HG03280 (cell line): ENCODE data around the gene ZFAND3.

Experiments
- ATAC-seq: cut with Tn5 transposase; IDR thresholded peaks from one replicate; pipeline ENCODE4 v1.9.1; 2021; ENCODE audit warnings: mild to moderate bottlenecking, moderate library complexity; ENCODE audit not compliant: unreplicated experiment

Gene ZFAND3, protein sequence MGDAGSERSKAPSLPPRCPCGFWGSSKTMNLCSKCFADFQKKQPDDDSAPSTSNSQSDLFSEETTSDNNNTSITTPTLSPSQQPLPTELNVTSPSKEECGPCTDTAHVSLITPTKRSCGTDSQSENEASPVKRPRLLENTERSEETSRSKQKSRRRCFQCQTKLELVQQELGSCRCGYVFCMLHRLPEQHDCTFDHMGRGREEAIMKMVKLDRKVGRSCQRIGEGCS

DNA sequence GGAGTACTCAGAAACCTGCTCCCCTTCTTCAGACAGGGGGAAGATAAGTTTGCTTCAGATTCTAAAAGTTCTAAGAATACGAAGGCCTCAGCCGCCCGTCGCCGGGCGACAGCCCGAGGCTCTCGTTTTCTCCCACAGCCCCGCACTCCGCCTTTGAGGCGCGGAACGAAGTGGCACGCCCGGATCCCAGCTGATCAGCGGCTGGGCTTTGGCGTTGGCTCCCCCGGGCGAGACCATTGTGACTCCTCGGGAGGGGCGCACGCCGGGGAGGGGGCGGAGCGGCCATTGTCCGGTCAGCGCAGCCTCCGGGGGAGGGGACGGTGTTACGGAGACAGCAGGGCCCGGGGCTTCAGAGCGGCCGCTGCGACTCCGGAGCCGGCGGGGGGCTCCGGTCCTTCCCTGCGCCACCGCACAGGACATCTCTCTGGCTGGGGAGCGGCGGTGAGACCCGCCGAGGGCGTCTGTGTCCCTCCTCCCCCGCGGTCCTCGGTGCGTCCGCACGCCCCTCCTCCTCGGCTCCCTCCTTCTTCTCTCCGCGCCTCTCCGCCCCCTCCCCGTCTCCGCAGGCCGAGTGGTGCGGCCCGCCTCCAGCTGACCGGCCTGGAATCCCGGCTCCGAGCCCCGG is at the start of gene ZFAND3:
Gene ZFAND3, plus strand, starts transcription at position 551 of the 625 bp plus-strand sequence. CDS start 219 bp downstream, outside the sequence.
- ATAC-seq, result peak; percentile 87

DNA sequence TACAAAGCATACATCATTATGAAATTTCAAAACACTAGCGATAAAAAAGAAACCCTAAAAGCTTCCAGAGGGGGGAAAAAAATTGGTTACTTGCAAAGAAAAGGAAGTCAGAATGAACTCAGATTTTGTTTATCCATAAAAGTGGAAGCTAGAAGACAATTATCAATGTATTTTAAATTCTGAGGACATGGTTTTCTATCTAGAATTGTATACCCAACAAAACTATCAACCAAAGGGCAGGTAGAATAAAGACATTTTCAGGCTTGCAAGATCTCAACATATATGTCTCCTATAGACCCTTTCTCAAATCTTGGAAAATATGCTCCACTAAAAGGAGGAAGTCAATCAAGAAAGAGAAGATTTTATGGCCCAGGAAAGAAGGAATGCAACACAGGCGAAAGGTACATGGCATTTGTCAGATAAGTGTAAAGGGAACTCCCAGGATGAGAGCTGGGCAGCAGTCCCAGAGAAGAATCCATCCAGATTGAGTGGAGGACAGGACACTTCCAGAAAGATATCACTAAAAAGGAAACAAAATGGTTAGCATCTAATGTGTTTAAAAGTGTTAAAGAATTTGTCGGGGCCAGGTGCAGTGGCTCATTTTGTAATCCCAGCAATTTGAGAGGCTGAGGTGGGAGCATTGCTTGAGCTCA is 45.4 kb upstream of the ZFAND3 start:
- no peak for ATAC-seq

DNA sequence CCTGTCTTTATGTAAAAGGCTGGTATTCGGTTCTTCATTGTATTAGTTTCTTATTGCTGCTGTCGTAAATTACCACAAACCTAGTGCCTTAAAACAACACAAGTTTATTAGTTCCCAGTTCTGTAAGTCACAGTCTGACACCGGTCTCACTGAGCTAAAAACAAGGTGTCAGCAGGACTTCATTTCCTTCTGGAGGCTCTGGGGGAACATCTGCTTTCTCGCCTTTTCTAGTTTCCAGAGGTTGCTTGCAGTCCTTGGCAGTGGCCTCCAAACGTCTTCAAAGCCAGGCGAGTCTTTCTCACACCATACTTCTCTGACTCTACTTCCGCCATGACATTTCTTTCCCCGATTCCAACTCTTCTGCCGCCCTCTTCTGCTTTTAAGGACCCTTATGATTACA is 43.0 kb upstream of the ZFAND3 start:
- ATAC-seq, result no peak

DNA sequence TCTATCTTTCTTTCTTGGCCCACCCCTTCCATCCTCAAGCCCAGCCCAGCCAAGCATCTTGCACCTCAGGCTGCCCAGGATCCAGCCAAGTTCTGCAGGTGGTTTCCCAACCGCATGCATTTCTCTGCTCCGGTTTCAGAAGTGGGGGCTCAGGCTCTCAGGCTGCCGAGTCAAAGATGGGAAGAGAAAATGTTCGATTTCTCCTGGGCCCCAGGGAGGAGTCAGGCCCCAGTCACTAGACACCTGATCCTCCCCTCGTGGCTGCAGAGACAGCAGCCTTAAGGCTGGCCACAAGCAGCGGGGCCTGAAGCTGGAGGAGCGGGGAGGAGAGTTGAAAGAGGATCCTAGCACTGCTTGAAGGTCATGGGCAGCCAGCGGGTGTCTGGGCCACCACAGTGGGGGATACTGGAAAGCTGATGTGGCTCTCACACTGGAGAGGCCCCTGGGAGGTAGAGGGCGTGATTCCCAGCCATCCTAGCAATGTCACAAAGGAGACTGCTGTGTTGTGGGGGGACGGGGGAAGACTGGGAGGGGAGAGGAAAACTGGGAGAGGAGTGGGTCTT is 42.2 kb upstream of the ZFAND3 start:
- ATAC-seq, result no peak

DNA sequence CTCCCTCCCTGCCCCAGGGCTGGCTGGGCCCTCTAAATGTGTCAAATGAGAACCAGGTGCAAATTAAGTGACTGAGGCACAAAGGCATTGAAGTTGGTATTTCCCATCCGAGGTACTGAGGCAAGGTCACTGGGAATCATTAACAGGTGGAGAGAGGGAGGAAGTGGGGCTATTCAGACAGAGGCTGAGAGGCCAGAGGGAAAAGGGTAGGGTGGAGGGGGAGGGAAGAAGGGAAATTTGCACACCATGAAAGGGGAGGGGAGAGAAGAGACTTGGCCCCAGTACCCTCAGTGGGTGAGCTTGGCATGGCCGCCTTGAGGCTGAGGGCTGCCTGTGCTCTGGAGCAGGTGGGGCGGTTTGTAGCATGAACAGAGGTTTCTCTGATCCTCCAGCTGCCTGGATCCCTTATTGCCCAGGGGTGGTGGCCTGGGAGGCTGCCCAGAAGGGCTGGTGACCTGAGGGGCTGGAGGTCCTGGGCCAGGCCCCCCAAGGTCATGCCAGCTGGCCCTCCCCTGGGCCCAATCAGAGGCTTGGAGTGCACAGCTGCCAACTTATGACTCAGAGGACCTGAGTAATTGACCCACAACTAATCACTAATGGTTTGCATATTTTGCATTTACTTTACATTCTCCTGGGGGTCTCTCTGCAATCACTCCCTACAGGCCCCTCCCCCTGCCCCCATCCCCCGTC is 40.3 kb upstream of the ZFAND3 start:
- ATAC-seq, result no peak

DNA sequence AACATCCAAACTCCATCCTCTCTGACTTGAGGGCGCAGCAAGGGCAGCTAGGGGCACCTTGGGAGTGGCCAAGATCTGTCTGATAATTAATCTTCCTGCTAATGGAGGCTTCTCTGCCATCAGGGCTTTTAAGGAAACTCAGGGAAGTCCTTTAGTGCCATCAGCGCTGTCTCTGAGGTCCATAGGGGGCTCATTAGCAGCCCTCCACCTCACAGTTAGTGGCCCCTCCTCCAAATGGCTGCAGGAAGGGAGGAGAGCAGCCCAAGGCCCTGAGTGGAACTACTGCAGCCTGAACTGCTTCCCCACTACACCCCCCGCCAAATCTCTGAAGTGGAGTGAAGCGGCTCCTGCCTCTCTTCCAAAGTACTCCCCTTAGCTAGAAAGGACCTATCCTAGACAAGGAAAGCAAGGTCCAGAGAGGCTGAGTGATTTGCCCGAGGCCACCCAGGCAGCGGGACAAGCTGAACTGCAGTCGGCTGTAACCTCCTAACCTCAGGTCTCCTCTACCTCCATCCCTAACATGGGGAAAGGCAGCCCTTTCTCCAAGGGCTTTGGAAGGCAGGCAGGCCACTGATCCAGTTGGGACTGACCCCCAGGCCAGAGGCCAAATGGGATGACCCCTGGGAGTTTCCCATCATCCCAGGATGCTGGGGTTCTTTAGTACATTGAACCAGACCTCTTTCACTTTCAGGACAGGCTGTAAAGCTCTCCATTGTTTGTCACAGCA is 39.5 kb upstream of the ZFAND3 start:
- no peak for ATAC-seq

DNA sequence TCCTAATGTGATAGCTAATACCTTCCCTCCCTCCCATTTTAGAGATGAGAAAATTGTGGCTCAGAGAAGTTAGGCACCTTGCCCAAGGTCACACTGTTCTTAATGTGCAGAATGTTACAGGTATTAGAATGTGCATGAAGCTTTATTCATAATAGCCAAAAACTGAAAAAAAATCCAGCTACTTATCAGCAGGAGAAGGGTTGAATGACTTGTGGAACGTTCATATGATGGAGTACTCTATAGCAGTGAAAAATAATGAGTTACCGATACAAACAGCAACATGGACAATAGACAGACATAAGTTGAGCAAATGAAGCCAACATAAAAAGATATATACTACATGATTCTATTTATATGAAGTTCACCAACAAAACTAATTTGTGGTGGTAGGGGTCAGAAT is 37.7 kb upstream of the ZFAND3 start:
- ATAC-seq, result no peak

DNA sequence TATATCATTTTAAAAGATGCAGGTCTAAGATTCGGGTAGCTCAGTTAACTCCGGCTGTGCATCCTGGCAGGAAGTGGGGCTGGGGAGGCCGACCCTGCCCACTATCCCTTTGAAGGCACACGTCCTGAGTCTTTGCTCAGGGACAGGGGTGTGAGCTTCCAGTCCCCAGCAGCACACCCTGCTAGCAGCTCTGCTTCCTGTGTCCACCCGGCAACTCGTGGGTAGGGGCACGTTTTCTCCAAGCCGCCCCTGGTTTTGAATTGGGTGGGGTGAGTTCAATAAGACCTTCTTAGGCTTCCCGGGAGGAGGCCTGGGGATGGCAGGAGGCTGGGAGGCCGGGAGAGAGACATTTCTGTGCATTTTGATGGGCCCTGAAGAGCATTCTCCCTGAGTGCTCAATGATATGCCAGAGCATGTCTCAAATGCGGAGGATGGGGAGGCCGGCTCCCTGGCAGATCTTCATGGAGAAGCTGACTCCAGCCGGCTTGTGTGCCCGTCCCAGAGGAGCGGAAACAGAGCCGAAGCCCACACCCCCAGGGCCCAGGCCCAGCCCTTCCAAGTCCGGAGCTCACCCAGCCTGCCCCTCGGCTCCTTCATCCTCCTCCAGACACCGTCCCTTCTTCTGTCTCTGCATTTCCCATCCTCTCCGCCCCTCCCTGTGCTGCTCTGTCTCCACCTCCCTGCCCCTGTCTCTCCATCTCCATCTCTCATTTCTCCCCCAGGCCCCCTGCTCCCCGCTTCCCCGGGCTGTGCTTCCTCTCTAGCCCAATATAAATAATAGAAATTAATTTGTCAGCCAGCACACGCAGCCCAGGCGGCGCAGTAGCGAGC is 36.3 kb upstream of the ZFAND3 start:
- no peak for ATAC-seq

DNA sequence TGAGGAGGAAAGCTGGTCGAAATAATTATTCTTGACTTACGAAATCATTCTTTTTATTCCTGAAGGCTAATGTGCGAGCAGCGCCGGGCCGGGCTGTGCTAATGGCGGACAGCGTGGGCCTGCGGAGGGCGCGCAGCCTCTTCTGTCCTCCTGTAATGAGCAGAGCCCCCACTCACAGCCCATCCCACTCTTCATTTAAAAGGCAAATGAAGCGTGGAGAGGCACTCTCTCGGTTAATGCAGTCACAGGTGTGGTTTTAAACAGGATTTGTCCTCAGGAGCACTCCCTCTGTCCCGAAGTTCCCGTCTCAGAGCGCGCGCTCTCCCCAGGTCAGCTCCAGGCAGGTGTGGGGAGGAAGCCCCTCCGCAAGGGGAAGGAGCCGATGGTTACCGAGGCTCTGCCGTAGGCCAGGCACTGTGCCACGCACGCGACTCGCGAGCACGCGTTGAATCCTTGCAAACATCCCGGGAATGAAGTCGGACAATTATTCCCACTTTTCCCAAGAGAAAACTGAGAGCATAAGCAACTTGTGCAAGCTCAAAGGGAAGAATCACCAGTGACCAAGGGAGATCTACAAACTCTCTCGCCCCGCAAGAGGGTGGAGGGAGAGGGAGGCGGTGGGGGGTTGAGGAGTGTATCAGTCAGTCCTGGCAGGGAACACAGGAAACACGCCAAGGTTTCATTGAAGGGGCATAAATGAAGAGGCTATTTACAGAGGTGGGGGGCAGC is 35.5 kb upstream of the ZFAND3 start:
- ATAC-seq, result no peak

DNA sequence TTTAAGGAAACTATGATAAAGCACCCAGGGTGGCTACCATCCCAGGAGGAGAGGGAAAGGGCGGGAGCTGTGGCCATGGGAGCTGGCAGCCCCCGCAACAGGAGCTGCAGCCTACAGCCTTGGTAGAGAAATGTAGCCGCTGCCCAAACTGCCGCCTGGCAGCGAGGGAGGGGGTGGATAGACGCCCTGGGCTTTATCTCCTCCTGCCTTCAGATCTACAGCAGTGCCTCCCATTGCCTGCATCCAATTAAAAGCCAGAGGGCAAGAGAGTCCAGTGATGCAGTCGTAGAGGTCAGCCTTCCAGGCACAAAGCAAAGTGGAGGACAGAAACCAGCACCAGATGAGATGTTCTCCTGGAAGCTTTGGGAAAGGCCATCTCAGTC is 35.0 kb upstream of the ZFAND3 start:
- no peak for ATAC-seq

DNA sequence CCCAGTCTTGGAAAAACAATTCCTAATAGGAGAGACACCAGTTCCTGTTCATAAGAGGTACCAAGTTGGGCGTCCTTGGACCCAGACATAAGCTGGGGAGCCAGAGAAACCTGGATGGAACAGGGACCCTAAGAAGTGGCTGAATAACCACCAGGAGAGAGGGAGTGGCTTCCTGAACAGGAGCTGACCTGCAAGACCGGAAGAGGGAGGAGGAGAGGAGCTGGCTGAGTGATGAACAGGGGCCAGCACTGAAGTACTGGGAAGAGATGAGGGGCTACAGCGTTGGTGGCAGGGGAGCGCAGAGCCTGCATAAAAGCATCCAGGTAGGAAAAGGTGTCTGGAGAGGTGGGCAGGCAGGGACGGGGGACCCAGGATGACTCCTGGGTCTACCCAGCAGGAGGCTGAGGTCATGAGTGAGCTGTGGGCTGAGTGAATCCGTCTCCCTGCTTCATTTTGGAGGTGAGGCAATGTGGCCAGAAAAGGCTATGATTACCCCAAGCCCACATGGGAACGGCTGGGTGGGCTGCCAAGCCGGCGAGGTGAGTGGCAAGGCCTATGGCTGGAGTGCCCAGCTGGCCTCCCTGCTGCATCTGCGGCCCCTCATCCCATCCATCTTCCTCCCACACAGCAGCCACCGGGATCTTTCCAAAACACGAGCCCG is 34.4 kb upstream of the ZFAND3 start:
- no peak for ATAC-seq

DNA sequence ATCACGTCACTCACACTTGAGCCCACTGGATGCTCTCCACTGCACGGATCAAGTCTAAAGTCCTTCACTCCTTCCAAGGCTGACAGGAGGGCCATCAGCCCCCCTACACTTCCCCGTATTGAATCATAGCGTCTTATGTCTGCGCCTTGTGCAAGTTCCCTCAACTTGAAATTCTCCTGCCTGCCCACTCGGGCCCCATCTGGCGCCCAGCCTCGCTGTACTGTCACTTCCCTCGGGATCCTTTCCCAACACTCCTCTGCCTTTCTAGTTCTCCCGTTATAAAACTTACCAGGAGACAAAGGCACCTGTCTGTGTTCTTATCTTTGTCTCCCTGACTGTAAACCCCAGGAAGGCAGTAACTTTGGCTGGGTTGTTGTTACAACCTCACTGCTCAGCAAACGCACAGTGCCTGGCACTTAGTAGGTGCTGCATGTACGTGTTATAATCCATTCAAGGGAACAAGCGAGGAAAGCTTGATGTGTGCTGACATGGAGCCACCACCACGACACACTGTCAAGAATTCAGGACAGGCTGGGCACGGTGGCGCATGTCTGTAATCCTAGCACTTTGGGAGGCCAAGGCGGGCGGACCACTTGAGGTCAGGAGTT is 33.8 kb upstream of the ZFAND3 start:
- no peak for ATAC-seq

DNA sequence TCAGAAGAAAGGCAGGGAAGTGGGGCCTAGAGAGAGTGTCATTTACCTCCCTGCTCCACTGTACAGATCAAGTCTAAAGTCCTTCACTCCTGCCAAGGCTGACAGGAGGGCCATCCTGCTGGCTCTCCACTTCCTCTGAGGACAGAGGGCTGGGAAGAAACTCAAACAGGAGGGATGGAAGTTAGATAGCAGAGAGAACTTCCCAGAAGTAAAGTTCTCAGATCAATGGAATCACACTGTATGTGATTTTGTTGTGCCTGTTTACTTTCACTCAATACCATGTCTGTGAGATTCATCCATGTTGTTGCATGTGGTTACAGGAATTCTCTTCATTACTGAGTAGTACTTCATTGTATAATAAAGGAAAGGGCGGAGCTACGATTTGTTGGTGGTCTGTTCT is 32.3 kb upstream of the ZFAND3 start:
- no peak for ATAC-seq

DNA sequence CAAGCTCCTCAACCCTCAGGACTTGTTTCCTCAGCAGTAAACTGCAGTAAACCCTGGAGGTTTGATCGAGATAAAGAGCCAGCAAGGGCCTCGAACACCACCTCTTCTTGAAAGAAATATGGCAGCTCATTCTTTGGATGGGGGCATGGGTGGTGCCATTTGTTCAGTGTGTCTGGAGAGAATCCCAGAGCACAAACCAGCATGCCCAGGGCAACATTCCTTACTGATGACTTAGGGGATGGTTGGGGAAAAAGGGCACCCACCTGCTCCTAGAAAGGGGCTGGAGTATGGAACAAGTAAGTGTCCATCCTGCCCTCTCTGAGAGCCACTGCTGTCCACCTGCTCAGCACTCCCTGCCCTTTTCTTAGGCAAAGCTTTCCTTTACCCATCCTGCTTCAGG is 31.3 kb upstream of the ZFAND3 start:
- no peak for ATAC-seq

DNA sequence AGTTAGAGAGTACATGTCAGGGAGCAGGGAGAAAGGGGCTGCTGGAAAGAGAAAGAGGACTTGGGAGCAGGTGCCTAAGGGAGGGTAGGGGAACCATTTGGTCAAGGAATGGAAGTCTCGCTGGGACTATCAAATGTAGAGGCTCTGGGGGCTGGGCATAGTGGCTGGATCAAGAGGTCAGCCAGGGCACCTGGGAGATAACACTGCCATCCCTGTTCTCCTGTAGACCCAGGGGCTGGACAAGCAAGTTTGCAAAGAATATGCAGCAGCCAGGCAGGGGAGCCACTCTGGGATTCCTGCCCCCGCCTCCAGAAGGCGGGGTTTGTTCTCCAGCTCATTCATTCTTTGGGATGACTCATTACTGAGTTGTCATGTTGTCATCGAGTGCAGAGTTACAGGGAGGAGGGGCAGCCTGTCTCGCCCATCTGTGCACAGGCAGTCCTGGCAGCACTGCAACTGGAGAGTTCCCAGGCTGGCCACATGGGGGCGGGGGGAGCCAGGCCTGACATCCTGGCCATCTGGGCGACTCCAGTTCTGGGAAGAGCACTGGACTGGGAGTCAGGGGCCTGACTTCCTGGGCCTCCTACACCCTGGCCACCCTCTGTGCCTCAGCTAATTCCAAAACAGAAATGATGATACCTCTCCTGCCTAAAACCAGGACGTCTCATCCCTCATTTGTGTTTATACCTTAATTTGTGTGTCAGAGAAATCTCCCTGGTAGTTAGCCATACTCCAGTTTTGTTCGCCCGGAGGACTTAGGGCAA is 28.2 kb upstream of the ZFAND3 start:
- ATAC-seq, result peak; percentile 95

DNA sequence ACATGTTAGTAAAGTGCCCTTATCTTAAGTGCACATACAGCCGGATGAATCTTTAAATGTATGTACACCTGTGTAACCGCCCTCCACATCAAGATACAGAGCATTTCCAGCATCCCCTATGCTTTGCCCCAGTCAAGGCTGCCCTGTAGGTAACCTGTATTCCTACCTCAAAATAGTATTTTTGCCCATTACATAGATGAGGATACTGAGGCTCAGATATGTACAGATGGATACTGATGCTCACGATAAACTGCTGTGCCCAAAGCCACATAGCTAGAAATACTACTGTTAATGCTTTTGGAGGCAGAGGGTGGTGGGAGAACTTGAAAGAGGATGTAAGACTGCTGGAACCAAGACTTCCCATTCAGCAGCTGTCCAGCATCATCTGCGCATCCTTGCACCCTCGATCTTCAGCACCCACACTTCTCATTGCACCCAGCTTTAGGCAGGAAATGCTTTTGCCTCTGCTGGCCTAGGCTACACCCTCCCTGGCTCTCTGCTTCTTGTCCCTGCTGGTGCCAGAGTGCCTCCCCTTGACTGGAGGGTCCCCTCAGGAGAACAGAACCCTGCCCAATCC is 27.0 kb upstream of the ZFAND3 start:
- ATAC-seq, result no peak

DNA sequence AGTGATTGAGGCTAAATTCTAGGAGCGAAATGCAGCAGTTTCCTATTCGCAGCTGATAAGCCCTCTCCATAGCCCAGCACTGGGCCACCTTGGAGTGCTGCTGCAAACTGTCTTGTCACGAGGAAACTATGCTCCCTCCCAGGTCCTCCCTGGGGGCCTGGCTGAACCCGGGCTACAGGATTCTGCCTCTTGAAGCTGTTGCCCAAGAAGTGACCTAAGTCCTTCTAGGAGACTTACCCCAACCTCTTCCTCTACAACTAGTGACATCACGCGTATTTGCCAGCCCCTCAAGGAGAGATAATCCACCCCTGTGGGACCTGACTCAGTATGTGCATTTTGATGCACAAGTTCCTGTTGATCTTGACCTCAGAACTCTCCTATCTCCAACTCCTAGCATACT is 26.5 kb upstream of the ZFAND3 start:
- ATAC-seq, result no peak
